ENCODE results near the gene TMEM87B. TPM values are rescaled to one million over a fixed set of nuclear protein-coding genes. Genes with fewer than 3 reads are reported as not detected.

TMEM87B gene
- total RNA-seq, 1 experiment from 2014 or later: 10.5 TPM

GRCh38 chr2:112046231-112046630 lies 8.8 kb upstream of the TMEM87B start:
- Histone ChIP-seq H3K4me2 (ENCODE audit: insufficient read depth, insufficient read length, low read length) (no peak overlapping the region), H3T11ph (ENCODE audit: low read length) (no peak overlapping the region), H3K4ac (ENCODE audit: low read depth, low read length) (no peak overlapping the region), H2BK120ac (ENCODE audit: low read depth, low read length, poor library complexity, severe bottlenecking) (no peak overlapping the region), H2BK12ac (ENCODE audit: insufficient read length, low read depth, low read length) (no peak overlapping the region), H4K8ac (replicated peaks; ENCODE audit: insufficient read length, low read depth, low read length) (no peak overlapping the region), H2BK5ac (ENCODE audit: insufficient read length, low read length) (no peak overlapping the region), H3K9ac (ENCODE audit: extremely low read depth, insufficient read length, low read length) (no peak overlapping the region), H2BK15ac (ENCODE audit: low read depth, low read length) (no peak overlapping the region), H3K23me2 (ENCODE audit: insufficient read length, low read depth, low read length, poor library complexity, severe bottlenecking) (no peaks in the 10 kb centered on the region), H2AK5ac (ENCODE audit: insufficient read length, low read length) (no peak overlapping the region), H3K79me2 (ENCODE audit: insufficient read depth, low read length) (no peaks in the 10 kb centered on the region), H3K27ac (ENCODE audit: insufficient read length, low read depth, low read length) (no peak overlapping the region), H2AFZ (ENCODE audit: low read length) (no peak overlapping the region), H3K9me3 (ENCODE audit: control insufficient read depth, low read depth, low read length) (no peaks in the 10 kb centered on the region), H3K4me1 (ENCODE audit: insufficient read depth, low read length) (no peaks in the 10 kb centered on the region), H3K23ac (ENCODE audit: insufficient read length, low read depth, low read length) (no peak overlapping the region), H3K79me1 (ENCODE audit: insufficient read depth, low read depth, low read length, poor library complexity, severe bottlenecking) (no peaks in the 10 kb centered on the region), H4K20me1 (ENCODE audit: control insufficient read depth, insufficient read depth, insufficient read length) (no peaks in the 10 kb centered on the region), H3K56ac (ENCODE audit: insufficient read length, low read depth, low read length) (no peak overlapping the region), H3K18ac (ENCODE audit: insufficient read length, low read depth, low read length) (no peak overlapping the region), H2BK20ac (ENCODE audit: low read depth, low read length, poor library complexity, severe bottlenecking) (no peak overlapping the region), H3K14ac (ENCODE audit: insufficient read depth, low read length) (no peak overlapping the region), H4K5ac (ENCODE audit: insufficient read length, low read depth, low read length) (no peak overlapping the region), H3K27me3 (ENCODE audit: insufficient read depth, low read length) (no peaks in the 10 kb centered on the region), H4K91ac (ENCODE audit: insufficient read length, low read depth, low read length) (no peak overlapping the region)
- no peak overlapping the region; a peak in 1 of 7 replicates for H3K27ac Mint-ChIP-seq
- H3K27me3 Mint-ChIP-seq (ENCODE audit: low read depth): peaks cover 2% of the 10 kb centered on the region; the same call in 1 of the 2 replicates
- no peak overlapping the region for H3K4me3 Mint-ChIP-seq
- H3K9me3 Mint-ChIP-seq: peaks cover 27 to 36% of the 10 kb centered on the region in 2 experiments
- TF ChIP-seq, protein P1, sequence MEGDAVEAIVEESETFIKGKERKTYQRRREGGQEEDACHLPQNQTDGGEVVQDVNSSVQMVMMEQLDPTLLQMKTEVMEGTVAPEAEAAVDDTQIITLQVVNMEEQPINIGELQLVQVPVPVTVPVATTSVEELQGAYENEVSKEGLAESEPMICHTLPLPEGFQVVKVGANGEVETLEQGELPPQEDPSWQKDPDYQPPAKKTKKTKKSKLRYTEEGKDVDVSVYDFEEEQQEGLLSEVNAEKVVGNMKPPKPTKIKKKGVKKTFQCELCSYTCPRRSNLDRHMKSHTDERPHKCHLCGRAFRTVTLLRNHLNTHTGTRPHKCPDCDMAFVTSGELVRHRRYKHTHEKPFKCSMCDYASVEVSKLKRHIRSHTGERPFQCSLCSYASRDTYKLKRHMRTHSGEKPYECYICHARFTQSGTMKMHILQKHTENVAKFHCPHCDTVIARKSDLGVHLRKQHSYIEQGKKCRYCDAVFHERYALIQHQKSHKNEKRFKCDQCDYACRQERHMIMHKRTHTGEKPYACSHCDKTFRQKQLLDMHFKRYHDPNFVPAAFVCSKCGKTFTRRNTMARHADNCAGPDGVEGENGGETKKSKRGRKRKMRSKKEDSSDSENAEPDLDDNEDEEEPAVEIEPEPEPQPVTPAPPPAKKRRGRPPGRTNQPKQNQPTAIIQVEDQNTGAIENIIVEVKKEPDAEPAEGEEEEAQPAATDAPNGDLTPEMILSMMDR (conservative IDR thresholded peaks at IDR 0.05): no peak
- peaks cover 37 to 44% of the 10 kb centered on the region in 2 experiments for H3K4me1 Mint-ChIP-seq
- peaks cover 4 to 37% (median 9%) of the 10 kb centered on the region in 3 experiments; a peak in 6 of 7 replicates for H3K36me3 Mint-ChIP-seq (ENCODE audit: insufficient read depth in 1 of 3, low read depth in 3 of 3)
- DNase-seq: no peak
